Colonic mucosa (tissue), 4 donors: ENCODE data around the gene YRDC. TPM values are rescaled to one million over a fixed set of nuclear protein-coding genes. Genes with fewer than 3 reads are reported as not detected.
A peak's percentile ranks its signal among the peaks of the same experiment; 100 is the strongest.

Experiments used
- DNase-seq: peaks from one replicate; pipeline ENCODE4 v3.0.0-alpha.2; 2020
- H3K27ac ChIP-seq: fragments of 200-600 bp; one replicate; pipeline ENCODE4 v1.8.0; 2021
- H3K27me3 ChIP-seq: fragments of 200-600 bp; one replicate; pipeline ENCODE4 v1.8.0; 2021
- H3K36me3 ChIP-seq: fragments of 200-600 bp; one replicate; pipeline ENCODE4 v1.8.0; 2021
- H3K4me1 ChIP-seq: fragments of 200-600 bp; one replicate; pipeline ENCODE4 v1.8.0; 2021; ENCODE audit warnings: mild to moderate bottlenecking
- H3K4me3 ChIP-seq: fragments of 200-600 bp; one replicate; pipeline ENCODE4 v1.8.0; 2021
- H3K9ac ChIP-seq, 2 donors: one replicate each; pipeline ENCODE4 v1.7.0; 2013; ENCODE audit warnings: control low read depth in 2 of 2, low read depth in 2 of 2, low read length in 2 of 2
- H3K9me3 ChIP-seq: fragments of 200-600 bp; one replicate; pipeline ENCODE4 v1.8.0; 2021
- intact Hi-C: fragments of 100-400 bp; cut with DNase I; formaldehyde crosslinking; loops from one replicate; pipeline ENCODE4 v1.14.1; 2022
- total RNA-seq, 2 donors: library from RNA; stranded (reverse); fragmentation: NEBNext Ultra II Directional in 1 of 2; extraction: Animal tissue kit (Norgen Biotek cat#: 25700) in 1 of 2; gene quantifications; one replicate each; pipeline ENCODE4 v1.2.1, GENCODE V29; 2021
- TF ChIP-seq, protein P1 (sequence below): fragments of 200-600 bp; IDR thresholded peaks from one replicate; pipeline ENCODE4 v1.8.0; 2022; ENCODE audit warnings: antibody characterized with exemption, mild to moderate bottlenecking
- donor health status: healthy.
- donor health status: DM: no; HTN: no; CAD: no.
- donor health status: DM: no; HTN: no; CAD: no.

YRDC gene
- total RNA-seq, 2 donors from 2014 or later = 14.4 to 16.3 TPM

GRCh38 chr1:37809942-37810341 lies 1.9 kb upstream of the YRDC start:
- H3K36me3 ChIP-seq = peaks cover 9% of the 10 kb centered on the region
- no peak for DNase-seq
- no peak overlapping the region for H3K27ac ChIP-seq
- H3K4me1 ChIP-seq = peaks cover 12% of the 10 kb centered on the region
- intact Hi-C loops = loop anchor here (5.0 to 10.0 kb wide), 3 partner anchors 47 to 118 kb away; partner anchors contain the start of genes CDCA8 and MTF1
- H3K27me3 ChIP-seq = no peaks in the 10 kb centered on the region
- no peak overlapping the region for H3K9ac ChIP-seq
- no peak overlapping the region for H3K4me3 ChIP-seq
- TF ChIP-seq, protein P1, sequence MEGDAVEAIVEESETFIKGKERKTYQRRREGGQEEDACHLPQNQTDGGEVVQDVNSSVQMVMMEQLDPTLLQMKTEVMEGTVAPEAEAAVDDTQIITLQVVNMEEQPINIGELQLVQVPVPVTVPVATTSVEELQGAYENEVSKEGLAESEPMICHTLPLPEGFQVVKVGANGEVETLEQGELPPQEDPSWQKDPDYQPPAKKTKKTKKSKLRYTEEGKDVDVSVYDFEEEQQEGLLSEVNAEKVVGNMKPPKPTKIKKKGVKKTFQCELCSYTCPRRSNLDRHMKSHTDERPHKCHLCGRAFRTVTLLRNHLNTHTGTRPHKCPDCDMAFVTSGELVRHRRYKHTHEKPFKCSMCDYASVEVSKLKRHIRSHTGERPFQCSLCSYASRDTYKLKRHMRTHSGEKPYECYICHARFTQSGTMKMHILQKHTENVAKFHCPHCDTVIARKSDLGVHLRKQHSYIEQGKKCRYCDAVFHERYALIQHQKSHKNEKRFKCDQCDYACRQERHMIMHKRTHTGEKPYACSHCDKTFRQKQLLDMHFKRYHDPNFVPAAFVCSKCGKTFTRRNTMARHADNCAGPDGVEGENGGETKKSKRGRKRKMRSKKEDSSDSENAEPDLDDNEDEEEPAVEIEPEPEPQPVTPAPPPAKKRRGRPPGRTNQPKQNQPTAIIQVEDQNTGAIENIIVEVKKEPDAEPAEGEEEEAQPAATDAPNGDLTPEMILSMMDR = no peak
- no peaks in the 10 kb centered on the region for H3K9me3 ChIP-seq

DNA sequence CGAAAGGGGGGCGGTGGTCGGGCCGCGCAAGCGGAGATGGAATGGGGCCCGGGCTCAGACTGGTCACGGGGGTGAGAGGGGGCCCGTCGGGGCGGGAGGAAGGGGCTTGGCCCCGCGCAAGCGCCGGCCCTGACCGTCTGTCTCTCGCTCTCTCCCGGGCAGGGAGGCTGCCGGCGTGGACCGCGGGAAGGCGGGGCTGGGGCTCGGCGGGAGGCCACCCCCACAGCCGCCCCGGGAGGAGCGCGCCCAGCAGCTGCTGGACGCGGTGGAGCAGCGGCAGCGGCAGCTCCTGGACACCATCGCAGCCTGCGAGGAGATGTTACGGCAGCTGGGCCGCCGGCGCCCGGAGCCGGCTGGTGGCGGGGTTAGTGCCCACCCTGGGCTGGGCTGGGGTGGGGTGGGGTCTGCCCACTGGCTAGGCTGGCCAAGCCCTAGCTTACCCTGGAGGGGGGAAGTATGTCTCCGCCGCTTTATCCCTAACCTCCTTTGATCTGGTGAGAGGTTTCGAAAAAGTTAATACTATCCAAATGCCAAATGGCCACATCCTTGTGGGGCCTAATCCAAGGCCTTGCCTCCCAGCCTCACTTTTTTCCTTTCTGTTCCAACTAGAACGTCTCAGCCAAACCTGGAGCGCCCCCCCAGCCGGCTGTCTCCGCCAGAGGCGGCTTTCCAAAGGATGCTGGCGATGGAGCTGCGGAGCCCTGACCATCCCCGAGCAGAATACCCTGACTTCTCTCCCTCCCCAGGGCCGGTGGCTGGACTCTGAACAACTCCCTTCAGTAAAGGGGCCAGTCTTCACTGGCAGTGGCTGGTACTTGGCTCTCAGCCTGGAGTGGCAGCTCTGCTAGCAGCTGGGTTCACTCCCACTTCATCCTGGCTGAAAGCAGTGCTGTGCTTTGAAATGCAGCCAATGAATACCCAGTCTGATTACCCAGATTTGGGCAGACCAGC lies 636 bp upstream of the YRDC start:
- Histone ChIP-seq H3K9ac (peak overlapping the region; percentile 75 to 78), H3K4me1 (peaks cover 12% of the 10 kb centered on the region), H3K27ac (peak overlapping the region; percentile 93), H3K36me3 (peaks cover 20% of the 10 kb centered on the region), H3K27me3 (no peaks in the 10 kb centered on the region), H3K9me3 (no peaks in the 10 kb centered on the region), H3K4me3 (peak overlapping the region; percentile 88)
- intact Hi-C loops = loop anchor here (10.0 kb wide), 1 partner anchor 74 kb away; no protein-coding TSS in a partner anchor
- DNase-seq = peak; percentile 58
- TF ChIP-seq, protein P1 = no peak

DNA sequence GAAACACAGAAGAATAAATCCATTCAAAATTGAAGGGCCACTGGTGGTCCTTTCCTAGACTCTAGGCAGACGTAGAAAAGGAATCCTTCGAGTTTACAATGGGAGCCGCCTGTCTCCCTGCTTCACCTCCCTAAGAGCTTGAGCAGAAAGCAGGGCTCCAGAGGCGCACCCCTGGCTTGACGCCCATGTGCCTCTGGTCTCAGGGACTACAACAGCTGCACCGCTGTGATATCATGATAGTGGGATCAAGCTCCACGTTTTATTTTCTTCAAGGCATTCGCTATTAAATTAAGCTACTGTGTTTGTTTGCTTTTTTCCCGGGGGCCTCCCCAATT lies 821 bp downstream of the YRDC start:
- DNase-seq = no peak
- Histone ChIP-seq H3K9ac (peak overlapping the region; percentile 63 to 88), H3K36me3 (peaks cover 20% of the 10 kb centered on the region), H3K27me3 (no peaks in the 10 kb centered on the region), H3K4me1 (peaks cover 12% of the 10 kb centered on the region), H3K27ac (peak overlapping the region; percentile 93), H3K9me3 (no peaks in the 10 kb centered on the region), H3K4me3 (peak overlapping the region; percentile 88)
- TF ChIP-seq, protein P1 = no peak
- intact Hi-C loops = loop anchor here (10.0 kb wide), 1 partner anchor 72 kb away; no protein-coding TSS in a partner anchor

DNA sequence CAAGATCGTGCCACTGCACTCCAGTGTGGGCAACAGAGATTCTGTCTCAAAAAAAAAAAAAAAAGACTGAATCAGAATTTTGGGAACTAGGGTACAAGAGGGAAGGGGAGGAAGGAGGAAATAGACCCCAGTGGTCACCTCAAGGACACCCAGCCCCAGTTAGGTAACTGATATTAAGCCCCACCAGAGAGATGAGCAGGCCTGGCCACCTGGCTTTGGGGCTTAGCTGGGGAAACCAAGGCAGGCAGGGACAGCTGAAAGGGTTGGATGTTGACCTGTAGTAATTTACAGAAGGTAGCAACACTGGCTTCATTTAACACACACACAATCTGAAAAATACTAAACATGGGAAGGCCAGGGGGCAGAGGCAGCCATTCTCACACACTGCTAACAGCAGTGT lies 5.6 kb downstream of the YRDC start:
- H3K27ac ChIP-seq = no peak overlapping the region
- H3K27me3 ChIP-seq = no peaks in the 10 kb centered on the region
- no peaks in the 10 kb centered on the region for H3K9me3 ChIP-seq
- no peak overlapping the region for H3K4me3 ChIP-seq
- peaks cover 20% of the 10 kb centered on the region for H3K36me3 ChIP-seq
- intact Hi-C loops = loop anchor here (5.0 to 10.0 kb wide), 2 partner anchors 68 to 100 kb away; no protein-coding TSS in a partner anchor
- TF ChIP-seq, protein P1 = no peak
- no peak for DNase-seq
- H3K4me1 ChIP-seq = peaks cover 7% of the 10 kb centered on the region
- H3K9ac ChIP-seq = no peak overlapping the region

DNA sequence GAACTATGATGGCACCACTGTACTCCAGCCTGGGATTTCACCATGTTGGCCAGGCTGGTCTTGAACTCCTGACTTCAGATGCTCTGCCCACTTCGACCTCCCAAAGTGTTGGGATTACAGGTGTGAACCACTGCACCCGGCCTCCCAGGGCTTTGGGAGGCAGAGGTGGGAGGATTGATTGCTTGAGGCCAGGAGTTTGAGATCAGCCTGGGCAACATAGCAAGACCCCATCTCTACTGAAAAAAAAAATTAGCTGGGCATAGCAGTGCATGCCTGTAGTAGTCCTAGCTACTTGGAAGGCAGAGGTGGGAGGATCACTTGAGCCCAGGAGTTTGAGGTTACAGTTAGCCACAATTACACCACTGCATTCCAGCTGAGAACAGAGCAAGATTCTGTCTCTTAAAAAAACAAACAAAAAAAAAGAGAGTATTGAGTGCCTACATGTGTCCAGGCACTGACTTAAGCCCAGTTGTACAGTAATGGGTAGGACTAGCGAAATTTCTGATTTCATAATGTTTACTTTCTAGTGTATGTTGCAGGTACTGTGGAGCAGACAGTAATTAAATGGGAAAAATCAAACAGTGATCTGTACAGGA lies 10.2 kb downstream of the YRDC start:
- TF ChIP-seq, protein P1 = no peak
- Histone ChIP-seq H3K4me1 (peaks cover 8% of the 10 kb centered on the region), H3K9me3 (no peaks in the 10 kb centered on the region), H3K27ac (no peak overlapping the region), H3K27me3 (no peaks in the 10 kb centered on the region), H3K9ac (no peak overlapping the region), H3K36me3 (no peaks in the 10 kb centered on the region), H3K4me3 (no peak overlapping the region)
- intact Hi-C loops = no loop called here
- DNase-seq = no peak
